Globus pallidus (tissue), 1 donor: ENCODE results near the gene CLEC20A.

Experiments
- DNase-seq: peaks from one replicate; pipeline ENCODE4 v3.0.0-alpha.2; 2015; ENCODE audit warnings: low spot score

CLEC20A gene

DNA sequence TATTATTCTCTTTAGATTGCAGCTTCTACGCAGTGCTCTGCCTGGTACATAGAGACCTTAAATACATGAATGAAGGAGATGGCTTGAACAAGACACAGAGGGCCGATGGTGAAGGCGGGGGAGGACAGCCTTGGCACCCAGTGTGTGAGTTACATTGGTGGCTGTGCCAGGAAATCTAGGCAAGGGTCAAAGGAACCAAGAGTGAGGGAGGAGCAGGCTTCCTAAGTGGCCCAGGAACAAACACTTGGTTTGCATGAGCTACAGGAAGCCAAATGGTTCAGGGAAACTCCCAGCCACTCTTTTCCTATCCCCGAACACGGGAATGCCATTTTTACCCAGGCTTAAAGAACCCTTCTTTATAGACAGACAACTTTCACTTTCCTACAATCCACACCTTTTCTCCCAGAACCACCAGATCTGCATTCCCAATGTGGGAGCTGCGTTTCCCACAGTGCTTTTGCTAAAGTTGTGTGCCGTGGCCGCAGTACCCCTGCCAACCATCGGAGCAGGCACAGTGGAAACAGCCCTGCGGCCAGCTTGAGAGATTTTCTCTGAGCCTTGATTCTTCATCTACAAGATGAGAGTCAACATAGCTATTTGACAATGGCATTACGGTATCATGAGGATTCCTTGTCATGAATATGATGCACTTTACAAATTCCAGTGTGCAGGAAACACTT lies 3.5 kb upstream of the CLEC20A start:
- no peak for DNase-seq

DNA sequence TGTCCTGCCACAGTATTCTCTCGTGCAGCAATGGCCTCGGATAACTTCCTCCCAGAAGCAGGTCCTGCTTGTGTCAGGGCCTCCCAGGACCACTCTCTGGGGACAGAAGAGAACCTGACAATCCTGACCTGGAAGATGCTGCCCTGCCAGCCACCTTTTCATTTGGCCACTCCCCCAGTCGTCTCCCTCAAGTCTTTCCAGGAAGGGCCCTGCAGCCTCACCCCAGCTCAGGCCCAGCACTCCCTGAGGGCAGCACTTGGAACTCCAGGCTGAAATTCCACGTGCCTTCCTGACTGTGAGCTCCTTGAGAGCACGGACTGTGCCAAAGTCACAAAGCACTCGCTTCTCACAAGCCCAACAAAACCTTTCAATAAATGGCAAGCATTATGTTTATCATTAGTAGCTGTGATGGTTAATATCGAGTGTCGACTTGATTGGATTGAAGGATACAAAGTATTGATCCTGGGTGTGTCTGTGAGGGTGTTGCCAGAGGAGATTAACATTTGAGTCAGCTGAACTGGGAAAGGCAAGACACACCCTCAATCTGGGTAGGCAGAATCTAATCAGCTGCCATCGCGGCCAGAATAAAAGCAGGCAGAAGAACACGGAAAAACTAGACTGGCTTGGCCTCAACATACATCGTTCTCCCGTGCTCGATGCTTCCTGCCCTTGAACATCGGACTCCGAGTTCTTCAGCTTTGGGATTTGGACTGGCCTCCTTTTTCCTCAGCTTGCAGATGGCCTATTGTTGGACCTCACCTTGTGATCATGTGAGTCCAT lies 2.3 kb upstream of the CLEC20A start:
- DNase-seq = no peak

GRCh38 chr1:178497903-178498478 lies 1.2 kb upstream of the CLEC20A start:
- DNase-seq = no peak

GRCh38 chr1:178495741-178496409 lies 889 bp downstream of the CLEC20A start:
- no peak for DNase-seq

- no peak for DNase-seq
These were observed 1.6 kb downstream of the CLEC20A start for GRCh38 chr1:178495158-178495557.

DNA sequence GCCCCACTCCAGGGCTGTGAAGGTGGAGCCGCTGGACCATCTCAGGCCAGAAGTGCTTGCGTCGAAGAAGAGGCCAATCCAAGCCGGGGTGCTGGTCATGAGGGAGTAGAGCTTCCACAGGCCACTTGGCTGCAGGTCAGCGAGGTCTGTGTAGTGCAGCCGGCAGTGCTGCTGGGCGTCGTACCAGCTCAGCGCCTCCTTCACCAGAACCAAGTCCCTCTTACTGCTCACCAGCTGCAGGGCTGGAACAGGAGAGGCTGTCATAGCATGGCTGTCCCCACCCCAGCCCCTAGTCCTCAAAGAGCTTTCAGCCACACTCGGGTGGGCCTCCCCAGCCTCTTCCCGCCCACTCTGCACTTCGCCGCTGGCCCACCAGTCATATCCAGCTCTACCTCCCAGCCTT lies 2.2 kb downstream of the CLEC20A start:
- DNase-seq = no peak

DNA sequence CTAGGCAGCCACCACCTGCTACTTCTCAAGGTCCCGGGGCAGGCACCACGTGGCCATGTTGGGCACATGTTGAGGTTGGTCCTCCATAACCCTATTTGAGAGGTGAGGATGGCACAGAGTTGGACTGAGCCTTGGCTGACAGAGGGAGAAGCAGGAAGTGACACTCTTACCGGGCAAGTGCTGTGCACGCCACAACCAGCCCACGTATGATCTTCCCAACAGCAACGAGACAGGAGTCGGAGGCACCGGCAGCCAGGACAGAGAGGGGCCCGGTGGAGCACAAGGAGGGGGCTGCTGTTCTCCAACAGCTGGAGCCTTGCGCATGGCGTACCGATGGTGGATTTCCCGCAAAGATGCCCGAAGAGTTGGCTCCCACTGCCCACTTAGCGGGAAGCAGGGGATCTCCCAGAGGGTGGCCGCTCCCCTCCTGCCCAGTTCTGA lies 3.4 kb downstream of the CLEC20A start:
- no peak for DNase-seq

DNA sequence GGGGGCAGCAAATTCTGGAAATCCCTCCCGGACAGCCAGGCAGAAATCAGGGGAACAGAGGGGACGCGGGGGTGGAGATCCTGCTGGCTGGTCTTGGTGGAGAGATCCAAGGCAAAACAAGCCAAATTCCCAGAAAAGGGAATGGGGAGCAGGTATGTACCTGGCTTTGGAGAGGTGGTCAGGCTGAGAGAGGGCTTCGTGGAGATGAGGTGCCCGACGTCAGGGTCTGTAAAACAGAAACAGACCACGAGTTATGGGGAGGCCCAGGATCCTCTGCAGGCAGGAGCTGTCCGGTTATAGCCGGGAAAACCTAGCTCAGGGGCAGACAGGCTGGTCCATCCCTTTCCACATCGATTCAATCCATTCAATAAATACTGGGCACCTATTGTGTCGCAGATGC lies 4.4 kb downstream of the CLEC20A start:
- no peak for DNase-seq

DNA sequence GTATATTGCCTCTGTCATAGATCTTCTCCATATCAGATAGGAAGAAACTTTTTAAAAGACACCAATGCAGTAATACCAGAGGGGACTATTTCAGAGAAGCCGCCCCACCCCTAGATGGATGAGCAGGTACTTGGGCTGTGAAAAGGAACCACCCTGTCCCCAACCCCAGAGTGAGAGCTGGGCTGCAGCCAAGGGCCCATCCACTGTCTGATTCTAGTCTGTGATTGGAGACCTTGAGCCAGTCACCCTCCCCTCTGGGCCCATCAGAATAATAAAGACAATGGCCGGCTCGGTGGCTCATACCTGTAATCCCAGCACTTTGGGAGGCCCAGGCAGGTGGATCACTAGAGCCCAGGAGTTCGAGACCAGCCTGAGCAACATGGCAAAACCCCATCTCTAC lies 5.0 kb downstream of the CLEC20A start:
- DNase-seq = no peak

DNA sequence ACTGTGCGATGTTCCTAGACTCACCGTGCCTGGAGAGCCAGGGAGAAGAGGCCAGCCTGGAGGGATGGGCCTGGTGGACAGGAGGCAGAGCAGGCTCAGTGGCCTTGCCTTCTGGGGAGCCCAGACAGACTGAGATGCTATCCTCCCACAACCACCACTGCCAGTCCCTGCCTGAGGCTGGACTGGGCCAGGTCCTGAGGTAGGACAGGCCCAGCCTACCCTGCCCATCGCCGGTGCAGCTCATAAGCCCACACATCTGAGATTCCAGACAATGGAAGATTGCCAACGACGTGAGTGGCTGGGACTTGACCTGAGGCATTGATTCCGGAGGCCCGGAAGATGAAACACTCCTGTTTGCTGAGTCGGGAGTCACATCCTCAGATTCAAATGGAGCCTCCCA lies 5.8 kb downstream of the CLEC20A start:
- no peak for DNase-seq

GRCh38 chr1:178490136-178490535 lies 6.6 kb downstream of the CLEC20A start:
- no peak for DNase-seq

- DNase-seq = no peak
These were observed 7.4 kb downstream of the CLEC20A start for GRCh38 chr1:178489399-178489798.

DNA sequence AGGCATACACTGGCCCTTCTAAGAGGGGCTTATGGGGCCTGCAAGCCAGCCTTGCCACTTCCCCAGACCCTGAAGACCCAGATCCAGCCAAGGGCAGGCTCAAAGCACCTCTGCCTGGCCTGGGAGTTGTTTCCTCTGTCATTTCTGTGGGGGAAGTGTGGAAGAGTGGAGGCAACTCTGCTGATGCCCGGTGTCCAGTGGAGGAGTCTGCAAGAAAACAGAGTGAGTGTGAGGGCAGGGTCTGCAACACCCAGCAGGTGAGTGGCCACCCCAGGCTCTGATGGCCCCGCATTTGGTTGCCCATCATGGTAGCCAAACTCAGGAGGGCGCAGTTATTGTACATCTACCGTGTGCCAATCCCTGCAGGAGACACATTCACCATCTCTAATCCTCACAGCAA lies 8.4 kb downstream of the CLEC20A start:
- no peak for DNase-seq

- DNase-seq = no peak
These were observed 9.6 kb downstream of the CLEC20A start for GRCh38 chr1:178487070-178487615.

GRCh38 chr1:178486100-178487069 lies 10.4 kb downstream of the CLEC20A start:
- no peak for DNase-seq

DNA sequence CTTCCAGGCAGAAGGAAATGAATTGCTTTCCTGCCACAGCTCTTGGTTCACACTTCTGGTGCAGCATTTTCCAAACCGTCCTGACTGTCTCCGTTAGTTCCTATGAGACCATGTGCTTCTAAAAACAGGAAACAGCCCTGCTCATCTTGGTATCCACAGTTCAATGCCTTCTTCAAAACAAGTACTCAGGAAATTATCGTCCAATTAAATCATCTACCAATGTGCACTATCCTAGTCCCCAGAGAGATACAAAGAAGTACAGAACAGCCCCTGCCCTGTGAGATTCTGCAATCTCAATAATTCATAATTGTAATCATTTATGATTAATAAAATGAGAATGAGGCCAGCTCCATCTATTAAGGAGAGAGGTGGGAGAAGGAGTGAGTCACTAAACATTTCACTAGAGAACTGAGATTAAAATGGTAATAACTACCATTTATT lies 11.2 kb downstream of the CLEC20A start:
- DNase-seq = no peak

DNA sequence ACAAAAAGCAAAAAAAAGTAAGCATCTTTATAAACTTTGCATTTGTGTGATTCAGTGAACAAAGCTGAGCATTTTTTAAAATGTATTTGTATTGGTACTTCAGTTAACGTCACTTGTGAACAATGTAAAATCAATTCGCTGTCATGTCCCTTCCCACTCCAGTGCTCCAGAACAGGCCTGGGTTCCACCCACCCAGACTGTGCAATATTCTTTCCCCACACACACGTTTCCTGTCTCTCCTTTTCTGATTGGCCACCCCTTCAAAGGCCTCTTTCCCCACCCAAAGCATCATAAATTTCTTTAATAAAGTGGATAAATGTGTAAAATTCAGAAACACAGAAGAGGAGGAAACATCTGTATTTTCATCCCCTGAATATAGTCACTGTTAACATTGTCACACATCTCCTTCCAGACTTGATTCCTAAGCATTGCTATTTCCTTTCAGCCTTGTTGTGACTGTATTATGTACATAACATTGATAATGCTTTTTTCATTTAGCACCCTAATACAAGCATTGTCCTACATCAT lies 12.0 kb downstream of the CLEC20A start:
- no peak for DNase-seq

DNA sequence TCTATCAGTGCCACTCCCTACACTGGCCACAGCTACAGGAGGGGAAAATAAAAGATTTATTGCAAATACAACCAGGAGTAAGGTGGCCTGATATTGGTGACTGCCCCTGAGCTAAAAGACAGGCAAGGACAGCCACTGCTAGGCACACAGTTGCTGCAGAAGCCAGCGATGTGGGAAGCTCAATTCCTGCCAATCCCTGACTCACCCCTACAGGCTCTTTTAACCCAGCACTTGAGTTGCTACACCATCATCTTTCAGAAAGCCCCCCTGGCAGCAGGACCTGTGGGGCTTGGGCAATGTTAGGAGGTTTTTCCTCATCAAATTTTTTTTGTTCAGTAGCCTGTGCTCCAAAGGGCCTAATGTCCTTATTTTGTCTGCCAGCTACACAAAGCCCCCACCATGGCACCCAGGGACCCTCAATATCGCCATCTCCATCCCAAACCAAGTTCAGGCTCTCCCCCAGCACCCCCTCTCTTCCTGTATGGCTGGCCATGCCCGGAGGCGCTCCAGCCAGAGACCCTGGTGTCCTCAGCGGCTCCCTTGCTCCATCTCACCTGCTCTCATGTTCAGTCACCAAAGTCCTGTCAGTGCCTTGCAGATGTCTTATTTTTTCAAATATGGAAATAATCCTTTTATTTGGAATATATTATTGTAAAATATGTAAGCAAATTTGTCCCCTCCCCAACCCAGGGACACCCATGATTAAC lies 13.4 kb downstream of the CLEC20A start:
- no peak for DNase-seq

- DNase-seq = no peak
These were observed 18.9 kb downstream of the CLEC20A start for GRCh38 chr1:178477841-178478240.

DNA sequence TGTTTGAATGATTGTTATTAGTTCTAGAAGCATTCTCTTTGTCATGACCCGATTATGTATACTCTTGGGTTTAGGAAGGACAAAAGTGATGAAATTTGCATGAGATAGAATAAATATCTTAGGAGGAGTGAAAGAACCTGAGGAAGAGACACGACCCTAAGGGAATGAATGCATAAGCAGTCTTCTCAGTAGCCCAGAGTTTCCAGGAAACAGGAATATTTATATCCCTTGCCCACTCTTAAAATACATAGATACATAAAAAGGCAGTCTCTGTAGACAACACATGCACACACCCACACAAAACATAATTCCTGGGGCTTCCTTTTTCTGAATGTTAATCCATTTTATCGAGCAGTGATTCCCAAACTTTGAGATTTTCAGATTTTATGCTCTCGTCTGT lies 19.4 kb downstream of the CLEC20A start:
- no peak for DNase-seq
